HepG2 (cell line): Measurements from ENCODE around the gene PODXL2. TPM values are rescaled to one million over a fixed set of nuclear protein-coding genes. Genes with fewer than 3 reads are reported as not detected.

Experiments used
- ATF7-NPFF ChIP-seq: sonication (generic); formaldehyde crosslinking; IDR thresholded peaks from 2 replicates; pipeline ENCODE4 v1.8.1; 2023; ENCODE audit warnings: mild to moderate bottlenecking, low read depth, missing genetic modification reagents, moderate library complexity
- BRD4 ChIP-seq: sonication (generic); formaldehyde crosslinking; IDR thresholded peaks from 2 replicates; pipeline ENCODE4 v1.4.0; 2020; ENCODE audit warnings: missing genetic modification reagents
- CCDC6 ChIP-seq: sonication (generic); formaldehyde crosslinking; IDR thresholded peaks from 2 replicates; pipeline ENCODE4 v1.8.1; 2022; ENCODE audit warnings: mild to moderate bottlenecking, missing genetic modification reagents, moderate library complexity
- GABPB1 ChIP-seq: IDR thresholded peaks from 2 replicates; pipeline ENCODE4 v1.6.1; 2016; ENCODE audit warnings: mild to moderate bottlenecking, missing genetic modification reagents, moderate library complexity, missing compliant biosample characterization
- HNRNPLL ChIP-seq: fragments of 200-400 bp; formaldehyde crosslinking; IDR thresholded peaks from 2 replicates; pipeline ENCODE4 v1.6.1; 2017; ENCODE audit warnings: mild to moderate bottlenecking, low read depth, low read length; ENCODE audit not compliant: poor library complexity, severe bottlenecking
- HOXD1 ChIP-seq: sonication (generic); formaldehyde crosslinking; IDR thresholded peaks from 2 replicates; pipeline ENCODE4 v1.5.0; 2020; ENCODE audit warnings: missing genetic modification reagents
- IRX3 ChIP-seq: sonication (generic); formaldehyde crosslinking; IDR thresholded peaks from 2 replicates; pipeline ENCODE4 v1.8.1; 2023; ENCODE audit warnings: mild to moderate bottlenecking, low read depth, missing genetic modification reagents, borderline replicate concordance
- KDM2A ChIP-seq: sonication (generic); formaldehyde crosslinking; IDR thresholded peaks from 2 replicates; pipeline ENCODE4 v1.4.0; 2020; ENCODE audit warnings: low read depth, missing genetic modification reagents, borderline replicate concordance
- MYC ChIP-seq: sonication (generic); formaldehyde crosslinking; IDR thresholded peaks from 2 replicates; pipeline ENCODE4 v1.9.0; 2021; ENCODE audit warnings: missing genetic modification reagents, borderline replicate concordance
- NR2C2 ChIP-seq: sonication (generic); formaldehyde crosslinking; IDR thresholded peaks from 2 replicates; pipeline ENCODE4 v1.4.0; 2020; ENCODE audit warnings: missing genetic modification reagents, mild to moderate bottlenecking, moderate library complexity, borderline replicate concordance
- NRL ChIP-seq: sonication (generic); formaldehyde crosslinking; IDR thresholded peaks from 2 replicates; pipeline ENCODE4 v1.5.0; 2020; ENCODE audit warnings: missing genetic modification reagents, mild to moderate bottlenecking, moderate library complexity, borderline replicate concordance
- RBAK ChIP-seq: sonication (generic); formaldehyde crosslinking; IDR thresholded peaks from 2 replicates; pipeline ENCODE4 v1.5.1; 2020; ENCODE audit warnings: mild to moderate bottlenecking, missing genetic modification reagents
- RFX3 ChIP-seq: IDR thresholded peaks from 2 replicates; pipeline ENCODE4 v1.6.1; 2016; ENCODE audit warnings: missing biosample characterization, missing genetic modification reagents
- ZBTB4 ChIP-seq: sonication (generic); formaldehyde crosslinking; IDR thresholded peaks from 2 replicates; pipeline ENCODE4 v1.4.0; 2020; ENCODE audit warnings: missing genetic modification reagents, mild to moderate bottlenecking, borderline replicate concordance
- ZFY ChIP-seq: sonication (generic); formaldehyde crosslinking; IDR thresholded peaks from 2 replicates; pipeline ENCODE4 v1.4.0; 2020; ENCODE audit warnings: missing genetic modification reagents
- ZNF121 ChIP-seq: sonication (generic); formaldehyde crosslinking; IDR thresholded peaks from 2 replicates; pipeline ENCODE4 v1.5.0; 2020; ENCODE audit warnings: mild to moderate bottlenecking, missing genetic modification reagents
- ZNF263 ChIP-seq: sonication (generic); formaldehyde crosslinking; IDR thresholded peaks from 2 replicates; pipeline ENCODE4 v1.4.0; 2020; ENCODE audit warnings: missing genetic modification reagents
- ZNF572 ChIP-seq: sonication (generic); formaldehyde crosslinking; IDR thresholded peaks from 2 replicates; pipeline ENCODE4 v1.5.1; 2020; ENCODE audit warnings: mild to moderate bottlenecking, missing genetic modification reagents
- ZNF614 ChIP-seq: IDR thresholded peaks from 2 replicates; pipeline ENCODE4 v1.6.1; 2018; ENCODE audit warnings: missing biosample characterization, missing genetic modification reagents, inconsistent platforms, borderline replicate concordance
- ZNF776 ChIP-seq: sonication (generic); formaldehyde crosslinking; IDR thresholded peaks from 2 replicates; pipeline ENCODE4 v1.4.0; 2020; ENCODE audit warnings: mild to moderate bottlenecking, missing genetic modification reagents
- polyA plus RNA-seq, 8 experiments: library from polyadenylated mRNA; depleted of rRNA in 3 of 8; stranded (reverse) in 7 of 8; unstranded in 1 of 8; fragments of >200 nt; fragmentation: Illumina TruSeq in 4 of 8; extraction: Trizol in 4 of 8; gene quantifications; 2 replicates each; pipeline versions ENCODE4 v1.2.1 to v1.2.3, GENCODE V29; 2011 to 2016; ENCODE audit warnings: low read depth in 4 of 8, missing spikeins in 1 of 8, mixed read lengths in 1 of 8; ENCODE audit not compliant: insufficient read depth in 1 of 8
- total RNA-seq, 5 experiments: library from RNA; depleted of rRNA; stranded (reverse); fragments of >200 nt; fragmentation: Illumina TruSeq; extraction: Trizol; gene quantifications; 2 replicates each; pipeline ENCODE4 v1.2.3, GENCODE V29; 2016; ENCODE audit warnings: low read depth in 1 of 5

PODXL2 gene
- total and polyA plus RNA-seq, 2 of the 13 experiments (the other 11 are each of a cell fraction or from before 2014, with no cell fraction given): 20.4 to 25.1 TPM

- TF ChIP-seq ZNF614 (CRISPR knock-in tag) (no peak), CCDC6 (CRISPR knock-in tag) (no peak), RBAK (CRISPR knock-in tag) (no peak), HNRNPLL (peak; percentile 17), ZFY (CRISPR knock-in tag) (0 out of 2 replicates have a peak, but pooled peaks have one; percentile 20), ZNF263 (CRISPR knock-in tag) (peak; percentile 31; the same call in 1 of the 2 replicates), KDM2A (CRISPR knock-in tag) (0 out of 2 replicates have a peak, but pooled peaks have one; percentile 30), BRD4 (CRISPR knock-in tag) (0 out of 2 replicates have a peak, but pooled peaks have one; percentile 24), IRX3 (CRISPR knock-in tag) (no peak), ZNF572 (no peak), ZNF121 (CRISPR knock-in tag) (no peak), GABPB1 (CRISPR knock-in tag) (peak; percentile 31; the same call in 1 of the 2 replicates), RFX3 (no peak), ATF7-NPFF (CRISPR knock-in tag) (peak; percentile 55; the same call in 1 of the 2 replicates), NRL (CRISPR knock-in tag) (no peak), MYC (CRISPR knock-in tag) (peak; percentile 57), ZNF776 (CRISPR knock-in tag) (peak; percentile 51; the same call in 1 of the 2 replicates), ZBTB4 (peak; percentile 82; the same call in 1 of the 2 replicates), HOXD1 (no peak), NR2C2 (CRISPR knock-in tag) (no peak)
Measured at GRCh38 chr3:127629467-127630403, 750 bp downstream of the PODXL2 start (continued).
